Measurements from ENCODE around the gene SGIP1. TPM values are rescaled to one million over a fixed set of nuclear protein-coding genes. Genes with fewer than 3 reads are reported as not detected.
"Not testable (repeated sequence)": the region's sequence is repeated elsewhere in the genome, so short reads cannot be mapped to it uniquely, and the experiment has no call there.

Gene SGIP1
- total RNA-seq, 6 experiments from 2014 or later = 0.09 to 1.3 (median 1.1) TPM; not detected in 1

- DNase-seq = no peak
- TF ChIP-seq CTCF (IDR thresholded peaks at IDR 0.05) = no peak
- TF ChIP-seq POLR2A (IDR thresholded peaks at IDR 0.05) = no peak
- ATAC-seq = no peak
Measured at GRCh38 chr1:66777831-66778230, 243.9 kb downstream of the SGIP1 start.

GRCh38 chr1:66778266-66778665 lies 244.3 kb downstream of the SGIP1 start:
- H3K9me3 ChIP-seq = no peaks in the 10 kb centered on the region
- H3K4me1 ChIP-seq = no peaks in the 10 kb centered on the region
- DNase-seq (no peak), ATAC-seq (no peak)
- intact Hi-C loops (cut with DNase I) = loop anchor here in 1 of 2 donors (10.0 kb wide), 1 partner anchor 367 kb away; no protein-coding TSS in a partner anchor
- no peaks in the 10 kb centered on the region for H3K36me3 ChIP-seq
- no peaks in the 10 kb centered on the region for H3K27me3 ChIP-seq
- no peak overlapping the region for H3K27ac ChIP-seq
- no peak for TF ChIP-seq POLR2A (IDR thresholded peaks at IDR 0.05)
- TF ChIP-seq CTCF (IDR thresholded peaks at IDR 0.05) = no peak
- H3K4me3 ChIP-seq = no peak overlapping the region
- WGBS (ENCODE audit: insufficient coverage, low coverage, low lambda C conversion rate, missing lambda C conversion rate) = 87% methylated on average over 4 of the region's 4 CpGs

More at GRCh38 chr1:66777831-66778230, 243.9 kb downstream of the SGIP1 start:
- intact Hi-C loops (cut with DNase I) = loop anchor here in 1 of 2 donors (10.0 kb wide), 1 partner anchor 367 kb away; no protein-coding TSS in a partner anchor
- H3K4me1 ChIP-seq = no peaks in the 10 kb centered on the region
- H3K36me3 ChIP-seq = no peaks in the 10 kb centered on the region
- H3K4me3 ChIP-seq = no peak overlapping the region
- H3K9me3 ChIP-seq = no peaks in the 10 kb centered on the region
- no peak overlapping the region for H3K27ac ChIP-seq
- H3K27me3 ChIP-seq = no peaks in the 10 kb centered on the region
- WGBS (ENCODE audit: insufficient coverage, low coverage, low lambda C conversion rate, missing lambda C conversion rate) = 86% methylated on average over 3 of the region's 3 CpGs

- no peak overlapping the region for H3K27ac ChIP-seq
- no peaks in the 10 kb centered on the region for H3K27me3 ChIP-seq
- H3K36me3 ChIP-seq = no peaks in the 10 kb centered on the region
- H3K9me3 ChIP-seq = no peaks in the 10 kb centered on the region
- no peak overlapping the region for H3K4me3 ChIP-seq
- intact Hi-C loops (cut with DNase I) = loop anchor here in 1 of 2 donors (10.0 kb wide), 1 partner anchor 366 kb away; no protein-coding TSS in a partner anchor
- ATAC-seq = no peak
- H3K4me1 ChIP-seq = no peaks in the 10 kb centered on the region
- WGBS (ENCODE audit: insufficient coverage, low coverage, low lambda C conversion rate, missing lambda C conversion rate) = 86% methylated on average over 4 of the region's 4 CpGs
- no peak for DNase-seq
- TF ChIP-seq POLR2A (IDR thresholded peaks at IDR 0.05) = no peak
- no peak for TF ChIP-seq CTCF (IDR thresholded peaks at IDR 0.05)
Measured at GRCh38 chr1:66778969-66779368, 245.0 kb downstream of the SGIP1 start.

GRCh38 chr1:66779475-66780078 lies 245.6 kb downstream of the SGIP1 start:
- DNase-seq = no peak
- H3K4me3 ChIP-seq = no peak overlapping the region
- 77% methylated on average over 2 of the region's 2 CpGs for WGBS (ENCODE audit: insufficient coverage, low coverage, low lambda C conversion rate, missing lambda C conversion rate)
- H3K36me3 ChIP-seq = no peaks in the 10 kb centered on the region
- H3K27ac ChIP-seq = no peak overlapping the region
- intact Hi-C loops (cut with DNase I) = loop anchor here in 1 of 2 donors (10.0 kb wide), 1 partner anchor 365 kb away; no protein-coding TSS in a partner anchor
- H3K9me3 ChIP-seq = no peaks in the 10 kb centered on the region
- H3K4me1 ChIP-seq = no peaks in the 10 kb centered on the region
- H3K27me3 ChIP-seq = no peaks in the 10 kb centered on the region
- no peak for ATAC-seq
- TF ChIP-seq POLR2A (IDR thresholded peaks at IDR 0.05) = no peak
- no peak for TF ChIP-seq CTCF (IDR thresholded peaks at IDR 0.05)

GRCh38 chr1:66785800-66786199 lies 251.8 kb downstream of the SGIP1 start:
- H3K9me3 ChIP-seq; intact Hi-C loops (cut with DNase I); H3K4me1 ChIP-seq; ATAC-seq; H3K27me3 ChIP-seq; H3K4me3 ChIP-seq; H3K27ac ChIP-seq; H3K36me3 ChIP-seq; DNase-seq: not testable (repeated sequence)
- no CpG with 5 or more reads among the region's 2 CpGs for WGBS (ENCODE audit: insufficient coverage, low coverage, low lambda C conversion rate, missing lambda C conversion rate)
